Ishikawa (cell line): ENCODE measurements around the gene GNAT3.

Source experiments
- CEBPB ChIP-seq: IDR thresholded peaks from 2 replicates; pipeline ENCODE4 v1.6.1; 2012
- CREB1 ChIP-seq: IDR thresholded peaks from 2 replicates; pipeline ENCODE4 v1.6.1; 2012; ENCODE audit warnings: low read depth
- EGR1 ChIP-seq: IDR thresholded peaks from 2 replicates; pipeline ENCODE4 v1.6.1; 2012
- EP300 ChIP-seq: IDR thresholded peaks from 2 replicates; pipeline ENCODE4 v1.6.1; 2012; ENCODE audit warnings: borderline replicate concordance
- FOXM1 ChIP-seq: IDR thresholded peaks from 2 replicates; pipeline ENCODE4 v1.6.1; 2012; ENCODE audit warnings: low read depth, borderline replicate concordance
- MAX ChIP-seq: IDR thresholded peaks from 2 replicates; pipeline ENCODE4 v1.6.1; 2012
- NFIC ChIP-seq: IDR thresholded peaks from 2 replicates; pipeline ENCODE4 v1.6.1; 2012
- RAD21 ChIP-seq: IDR thresholded peaks from 2 replicates; pipeline ENCODE4 v1.6.1; 2012; ENCODE audit warnings: low read depth
- TAF1 ChIP-seq: IDR thresholded peaks from 2 replicates; pipeline ENCODE4 v1.6.1; 2012; ENCODE audit warnings: low read depth, mild to moderate bottlenecking
- TCF12 ChIP-seq: IDR thresholded peaks from 2 replicates; pipeline ENCODE4 v1.6.1; 2012; ENCODE audit warnings: low read depth
- TEAD4 ChIP-seq: IDR thresholded peaks from 2 replicates; pipeline ENCODE4 v1.6.1; 2012
- USF1 ChIP-seq: IDR thresholded peaks from 2 replicates; pipeline ENCODE4 v1.6.1; 2012
- YY1 ChIP-seq: IDR thresholded peaks from 2 replicates; pipeline ENCODE4 v1.6.1; 2012; ENCODE audit warnings: low read depth
- ZBTB7A ChIP-seq: IDR thresholded peaks from 2 replicates; pipeline ENCODE4 v1.6.1; 2012; ENCODE audit warnings: low read depth
- TF ChIP-seq, protein P1 (sequence below): IDR thresholded peaks from 2 replicates; pipeline ENCODE4 v1.6.1; 2012; ENCODE audit warnings: low read depth, mild to moderate bottlenecking

GNAT3 gene

DNA sequence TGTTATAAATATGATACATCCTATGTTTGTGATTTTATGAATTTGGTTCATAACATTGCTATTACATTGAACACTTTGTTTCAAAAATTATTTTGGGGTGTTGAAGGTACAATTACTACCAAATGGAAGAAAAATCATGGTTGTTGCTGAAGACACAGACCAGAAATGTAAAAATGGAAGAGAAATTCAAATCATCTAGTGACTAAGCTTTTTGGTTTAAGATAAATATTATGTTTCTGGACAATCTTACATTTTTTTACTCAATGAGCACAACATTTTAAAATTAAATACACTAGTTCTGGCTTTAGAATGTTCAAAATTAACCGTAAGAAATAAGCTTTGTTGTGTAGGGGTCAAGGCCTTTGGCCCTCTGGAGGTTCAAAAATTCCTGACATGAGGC lies 82.7 kb downstream of the GNAT3 start:
- TF ChIP-seq USF1 (no peak), EP300 (no peak), RAD21 (no peak), EGR1 (no peak), TCF12 (no peak)

- TF ChIP-seq TEAD4 (no peak), RAD21 (peak; percentile 86), CREB1 (no peak), FOXM1 (no peak), TAF1 (no peak)
Measured at GRCh38 chr7:80428161-80429054, 83.5 kb downstream of the GNAT3 start.

GRCh38 chr7:80427218-80427617 lies 84.6 kb downstream of the GNAT3 start:
- TF ChIP-seq YY1 = no peak
- no peak for TF ChIP-seq EGR1

GRCh38 chr7:80420876-80421275 lies 91.0 kb downstream of the GNAT3 start:
- no peak for TF ChIP-seq ZBTB7A
- TF ChIP-seq, protein P1, sequence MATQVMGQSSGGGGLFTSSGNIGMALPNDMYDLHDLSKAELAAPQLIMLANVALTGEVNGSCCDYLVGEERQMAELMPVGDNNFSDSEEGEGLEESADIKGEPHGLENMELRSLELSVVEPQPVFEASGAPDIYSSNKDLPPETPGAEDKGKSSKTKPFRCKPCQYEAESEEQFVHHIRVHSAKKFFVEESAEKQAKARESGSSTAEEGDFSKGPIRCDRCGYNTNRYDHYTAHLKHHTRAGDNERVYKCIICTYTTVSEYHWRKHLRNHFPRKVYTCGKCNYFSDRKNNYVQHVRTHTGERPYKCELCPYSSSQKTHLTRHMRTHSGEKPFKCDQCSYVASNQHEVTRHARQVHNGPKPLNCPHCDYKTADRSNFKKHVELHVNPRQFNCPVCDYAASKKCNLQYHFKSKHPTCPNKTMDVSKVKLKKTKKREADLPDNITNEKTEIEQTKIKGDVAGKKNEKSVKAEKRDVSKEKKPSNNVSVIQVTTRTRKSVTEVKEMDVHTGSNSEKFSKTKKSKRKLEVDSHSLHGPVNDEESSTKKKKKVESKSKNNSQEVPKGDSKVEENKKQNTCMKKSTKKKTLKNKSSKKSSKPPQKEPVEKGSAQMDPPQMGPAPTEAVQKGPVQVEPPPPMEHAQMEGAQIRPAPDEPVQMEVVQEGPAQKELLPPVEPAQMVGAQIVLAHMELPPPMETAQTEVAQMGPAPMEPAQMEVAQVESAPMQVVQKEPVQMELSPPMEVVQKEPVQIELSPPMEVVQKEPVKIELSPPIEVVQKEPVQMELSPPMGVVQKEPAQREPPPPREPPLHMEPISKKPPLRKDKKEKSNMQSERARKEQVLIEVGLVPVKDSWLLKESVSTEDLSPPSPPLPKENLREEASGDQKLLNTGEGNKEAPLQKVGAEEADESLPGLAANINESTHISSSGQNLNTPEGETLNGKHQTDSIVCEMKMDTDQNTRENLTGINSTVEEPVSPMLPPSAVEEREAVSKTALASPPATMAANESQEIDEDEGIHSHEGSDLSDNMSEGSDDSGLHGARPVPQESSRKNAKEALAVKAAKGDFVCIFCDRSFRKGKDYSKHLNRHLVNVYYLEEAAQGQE = no peak
- 0 out of 2 replicates have a peak, but pooled peaks have one; percentile 50 for TF ChIP-seq TCF12
- no peak for TF ChIP-seq CEBPB
- TF ChIP-seq CREB1 = no peak
- no peak for TF ChIP-seq MAX
- peak; percentile 69 for TF ChIP-seq FOXM1
- no peak for TF ChIP-seq EGR1
- no peak for TF ChIP-seq YY1
- peak; percentile 31; the same call in 1 of the 2 replicates for TF ChIP-seq NFIC
- peak; percentile 70 for TF ChIP-seq TEAD4
- TF ChIP-seq TAF1 = no peak
- no peak for TF ChIP-seq USF1
- peak; percentile 81 for TF ChIP-seq EP300
- TF ChIP-seq RAD21 = no peak

DNA sequence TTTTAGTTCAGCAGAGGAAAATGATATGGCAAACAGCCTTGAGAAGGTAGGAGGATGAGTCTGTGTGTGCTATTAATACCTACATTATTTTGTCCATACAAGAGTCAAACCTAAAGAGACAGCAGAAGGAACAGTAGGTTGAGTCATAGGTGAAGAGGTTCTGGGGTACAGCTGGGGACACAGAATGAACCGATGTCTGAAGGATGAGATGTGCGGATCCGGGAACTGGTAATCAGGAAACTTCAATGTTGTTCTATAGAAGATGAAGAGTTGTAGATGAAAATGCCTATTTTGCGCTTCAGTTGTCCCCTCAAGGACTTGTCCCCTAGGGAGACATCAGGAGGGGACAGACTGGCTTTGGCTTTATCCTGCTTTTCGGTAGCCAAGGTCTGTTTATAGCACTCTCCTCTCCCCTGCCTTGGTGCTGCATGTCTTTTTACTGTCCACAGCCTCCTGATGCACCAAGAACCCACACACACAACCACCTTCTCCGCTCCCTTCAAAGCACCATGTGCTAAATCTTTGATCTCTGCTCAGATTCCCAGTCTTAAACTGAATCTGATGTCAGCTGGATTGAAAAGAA lies 94.6 kb downstream of the GNAT3 start:
- TF ChIP-seq TCF12 (no peak), USF1 (no peak), RAD21 (no peak), YY1 (no peak), CREB1 (no peak), TAF1 (no peak), EGR1 (no peak), NFIC (no peak), ZBTB7A (no peak), TEAD4 (no peak), EP300 (no peak), CEBPB (no peak), FOXM1 (no peak), MAX (no peak)
- TF ChIP-seq, protein P1 = no peak

- TF ChIP-seq RAD21 = no peak
- TF ChIP-seq CEBPB = no peak
- no peak for TF ChIP-seq CREB1
- TF ChIP-seq, protein P1 = no peak
- no peak for TF ChIP-seq TCF12
- no peak for TF ChIP-seq TAF1
Measured at GRCh38 chr7:80415522-80415921, 96.3 kb downstream of the GNAT3 start.
